Hepatocyte (in vitro differentiated cells): ENCODE results near the gene PLXNA2.

Source experiments
- CTCF ChIP-seq: fragments of 200-600 bp; sonication (generic); IDR thresholded peaks from 2 replicates; pipeline ENCODE4 v1.5.1; 2016; ENCODE audit warnings: antibody characterized with exemption, mild to moderate bottlenecking; ENCODE audit not compliant: poor library complexity
- EZH2phosphoT487 ChIP-seq: fragments of 200-600 bp; sonication (generic); IDR thresholded peaks from one replicate; pipeline ENCODE4 v1.6.1; 2018; ENCODE audit warnings: antibody characterized with exemption, mild to moderate bottlenecking, low read depth, moderate library complexity; ENCODE audit not compliant: unreplicated experiment, severe bottlenecking

- TF ChIP-seq CTCF: no peak
- no peak for TF ChIP-seq EZH2phosphoT487
These were observed 43.0 kb downstream of the PLXNA2 start for GRCh38 chr1:208201229-208201628.
